Stimulated activated CD8-positive, alpha-beta memory T cell treated with anti-CD3 and anti-CD28 coated beads, Interleukin-12 subunit alpha, Interleukin-12 subunit beta, amount 100 ng/mL, for 1 hour (primary cell): ENCODE data around the gene MEST.
A peak's percentile ranks its signal among the peaks of the same experiment; 100 is the strongest.
"Not testable (repeated sequence)": the region's sequence is repeated elsewhere in the genome, so short reads cannot be mapped to it uniquely, and the experiment has no call there.

Experiments
- DNase-seq: peaks from one replicate; pipeline ENCODE4 v3.0.0-alpha.2; 2020; ENCODE audit warnings: low read depth

Gene MEST

GRCh38 chr7:130485734-130486113, 6.2 kb upstream of the MEST start:
- DNase-seq: no peak

GRCh38 chr7:130486114-130486953, 5.6 kb upstream of the MEST start:
- DNase-seq: peak; percentile 24

DNA sequence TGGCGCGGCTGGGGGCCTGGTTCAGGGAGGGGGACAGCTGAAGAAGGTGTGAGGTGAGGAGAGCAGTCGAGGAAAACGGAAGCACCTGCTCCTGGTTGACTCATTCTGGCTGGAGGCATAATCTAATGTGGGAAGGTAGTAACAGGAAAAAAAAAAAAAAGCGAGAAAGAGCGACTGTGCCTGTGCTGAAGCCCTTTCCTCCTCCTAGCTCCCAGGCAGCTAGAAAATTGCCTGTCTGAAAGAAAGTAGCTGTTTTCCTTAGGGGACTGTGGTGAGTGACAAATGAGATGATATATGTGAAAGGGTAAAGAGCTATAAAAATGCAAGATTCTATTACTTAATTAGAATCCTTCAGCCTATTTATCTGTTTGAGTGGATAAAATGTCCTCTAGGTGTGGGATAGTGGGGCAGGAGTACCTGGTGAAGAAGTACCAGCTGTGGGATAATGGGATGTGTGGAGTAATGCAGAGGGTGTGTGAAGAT, 4.9 kb upstream of the MEST start:
- DNase-seq: no peak

DNA sequence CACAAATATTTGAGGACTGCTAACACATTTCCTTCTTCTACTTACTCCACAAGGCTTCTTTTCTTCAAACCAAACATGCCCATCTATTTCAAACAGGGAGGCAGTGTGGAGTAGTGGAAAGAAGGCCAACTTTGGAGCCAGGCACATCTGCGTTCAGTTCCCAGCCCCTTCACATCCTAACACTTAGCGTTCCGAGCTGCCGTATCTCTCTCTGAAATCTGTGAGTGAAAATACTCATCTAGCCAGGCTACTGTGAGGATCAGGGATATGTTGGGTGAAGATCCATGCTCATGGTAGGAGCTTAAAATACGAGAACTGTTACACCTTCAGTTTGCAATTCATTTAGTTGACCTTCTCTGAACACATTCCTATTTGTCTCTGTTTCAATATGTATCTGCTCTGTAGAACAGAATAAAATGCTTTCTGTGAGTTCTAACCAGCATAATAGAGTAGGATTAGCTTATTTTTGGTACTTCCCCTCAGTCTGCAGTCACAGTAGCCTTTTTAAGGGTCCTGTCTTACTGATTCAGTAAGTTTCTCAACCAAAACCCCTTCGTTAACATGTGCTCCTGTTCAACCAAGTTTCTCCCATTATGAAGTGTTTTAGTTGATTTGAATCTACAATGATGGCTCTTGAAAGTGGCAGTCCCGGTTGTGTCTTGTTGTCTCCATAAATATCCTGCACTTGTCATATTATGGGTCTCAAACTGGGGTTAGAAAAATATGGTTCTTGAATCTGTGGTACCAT, 3.3 kb upstream of the MEST start:
- no peak for DNase-seq

GRCh38 chr7:130489140-130489983, 2.5 kb upstream of the MEST start:
- DNase-seq: no peak

- no peak for DNase-seq
These were observed 1.5 kb upstream of the MEST start for GRCh38 chr7:130490311-130490791.

DNA sequence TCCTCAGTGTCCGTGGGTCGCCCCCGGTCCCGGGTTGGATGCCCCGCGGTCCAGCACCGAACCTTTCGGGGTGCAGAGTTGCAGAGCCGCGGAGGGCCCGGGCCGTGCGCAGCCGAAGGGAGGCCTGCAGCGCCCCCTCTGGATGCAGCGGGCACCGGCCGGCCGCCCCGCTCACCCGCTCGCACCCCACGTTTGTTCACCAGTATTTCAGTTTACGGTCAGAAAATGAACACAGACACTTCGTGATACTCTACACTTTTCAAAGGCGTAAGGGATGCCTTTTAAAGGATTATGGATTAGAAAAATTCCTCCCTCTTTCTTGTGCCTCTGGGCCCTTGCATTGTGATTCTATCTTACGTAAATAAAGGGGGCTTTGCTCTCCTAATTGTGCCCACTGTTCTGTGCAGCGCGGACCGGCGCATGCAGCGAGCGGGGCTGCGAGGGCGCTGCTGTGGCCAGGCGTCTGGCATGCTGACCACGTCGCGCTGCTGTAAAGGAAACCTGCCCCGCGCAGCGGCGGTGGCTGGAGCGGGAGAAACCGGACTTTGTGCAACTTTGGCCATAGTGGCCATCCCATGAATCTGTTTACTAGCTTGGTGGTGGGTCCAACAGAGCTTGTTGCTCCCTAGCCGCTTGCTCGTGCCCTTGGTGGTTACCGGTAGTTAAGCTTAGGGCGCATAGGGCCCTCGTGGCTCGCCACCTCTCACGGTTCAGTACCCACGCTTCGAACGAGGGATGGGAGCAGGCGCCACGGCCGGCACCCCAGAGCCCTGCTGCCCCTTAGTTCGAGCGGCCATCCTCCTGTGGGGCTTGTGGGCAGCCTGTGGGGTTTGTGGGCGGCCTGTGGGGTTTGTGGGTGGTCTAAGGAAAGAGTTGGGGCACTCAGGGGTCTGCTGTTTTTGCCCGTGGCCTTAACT, 739 bp upstream of the MEST start:
- no peak for DNase-seq

DNA sequence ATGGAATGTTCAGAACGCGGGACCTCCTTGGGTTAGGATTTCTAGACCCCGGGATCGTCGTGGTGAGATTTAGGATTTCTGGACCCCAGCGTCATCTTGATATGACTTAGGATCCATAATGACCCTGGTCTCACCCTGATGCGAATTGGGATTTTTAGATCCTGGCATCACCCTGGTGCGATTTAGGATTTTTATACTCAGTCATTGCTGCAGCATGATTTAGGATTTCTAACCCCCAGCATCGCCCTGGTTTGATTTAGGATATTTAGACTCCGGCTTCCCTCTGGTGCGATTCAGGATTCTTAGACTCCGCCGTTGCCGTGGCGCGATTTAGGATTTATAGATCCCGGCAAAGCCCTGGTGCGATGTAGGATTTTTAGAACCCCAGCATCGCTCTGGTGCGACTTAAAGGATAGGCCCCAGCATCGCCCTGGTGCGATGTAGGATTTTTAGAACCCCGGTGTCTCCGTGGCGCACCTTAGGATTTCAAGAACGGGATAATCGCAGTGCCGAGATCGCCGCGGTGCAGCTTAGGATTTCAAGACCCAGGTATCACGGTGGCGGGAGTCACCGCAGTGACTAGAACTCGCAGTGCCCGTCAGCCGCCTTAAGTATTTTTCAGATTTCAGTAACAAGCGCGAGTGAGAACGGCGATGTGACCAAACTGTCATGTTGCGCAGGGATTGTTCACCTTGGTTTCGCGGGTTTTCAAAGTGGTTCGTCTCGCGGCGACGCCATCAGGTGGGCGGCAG, 814 bp downstream of the MEST start:
- DNase-seq: no peak

DNA sequence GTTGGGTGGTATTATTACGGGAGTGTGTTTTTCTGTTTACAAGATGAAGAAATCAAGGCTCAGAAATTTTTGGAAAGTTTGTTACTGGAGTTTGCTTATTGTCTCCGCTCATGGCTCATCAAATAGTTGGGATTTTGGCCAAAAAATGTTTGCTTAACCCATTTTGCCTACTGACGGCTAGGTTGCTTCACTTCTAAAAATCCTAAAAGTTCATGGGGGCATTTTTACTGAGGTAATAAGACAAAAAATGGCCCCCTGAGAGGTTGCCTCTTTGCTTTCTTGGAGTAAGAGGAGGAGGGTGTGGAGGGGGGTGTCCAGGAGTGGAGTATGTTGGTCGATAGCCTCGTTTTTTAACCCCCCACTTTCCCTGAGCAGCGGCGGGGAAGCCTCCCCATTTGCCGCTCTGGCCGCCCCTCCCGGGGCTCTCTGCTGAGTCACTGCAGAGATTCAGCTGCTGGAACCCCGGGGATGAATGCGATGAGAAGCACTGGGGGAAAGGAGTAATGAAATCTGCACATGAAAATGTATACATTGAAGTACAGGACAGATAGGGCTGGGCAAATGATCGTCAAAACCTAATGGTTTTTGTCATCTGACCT, 1.5 kb downstream of the MEST start:
- DNase-seq: no peak

GRCh38 chr7:130494431-130494858, 2.6 kb downstream of the MEST start:
- no peak for DNase-seq

GRCh38 chr7:130500463-130500862, 8.6 kb downstream of the MEST start:
- DNase-seq: no peak

DNA sequence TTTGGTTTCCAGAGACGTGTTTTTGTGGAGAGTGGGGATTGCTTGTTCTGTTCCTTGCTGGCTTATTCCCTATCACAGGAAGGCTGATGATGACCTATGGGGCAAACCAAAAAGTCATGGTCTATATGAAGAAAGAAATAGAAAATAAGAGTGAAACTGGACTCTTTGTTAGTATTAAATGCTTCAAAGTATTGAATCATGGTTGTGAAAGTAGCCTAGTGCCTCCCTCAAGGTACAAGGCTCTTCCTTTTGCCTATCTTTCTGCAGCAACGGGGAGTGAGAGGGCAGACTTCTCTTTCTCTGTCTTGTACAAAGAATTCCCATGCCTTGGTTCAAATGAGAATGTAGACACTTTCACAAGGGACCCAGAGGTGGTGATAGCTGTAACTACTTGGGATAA, 9.0 kb downstream of the MEST start:
- no peak for DNase-seq

- no peak for DNase-seq
These were observed 13.9 kb downstream of the MEST start for GRCh38 chr7:130505753-130506152.

- no peak for DNase-seq
These were observed 14.5 kb downstream of the MEST start for GRCh38 chr7:130506358-130506757.

DNA sequence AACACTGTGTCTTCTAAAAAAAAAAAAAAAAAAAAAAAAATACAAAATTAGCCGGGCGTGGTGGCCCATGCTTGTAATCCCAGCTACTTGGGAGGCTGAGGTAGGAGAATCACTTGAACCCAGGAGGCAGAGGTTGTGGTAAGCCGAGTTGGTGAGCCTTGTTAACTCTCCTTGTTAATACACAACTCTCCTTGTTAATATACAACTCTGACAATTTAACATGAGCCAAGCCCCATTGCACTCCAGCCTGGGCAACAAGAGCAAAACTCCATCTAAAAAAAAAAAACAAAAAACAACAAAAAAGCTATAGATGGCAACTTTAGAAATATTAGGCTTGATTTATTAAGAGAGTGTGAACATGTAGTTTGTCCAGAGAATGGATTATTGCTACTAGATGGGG, 20.2 kb downstream of the MEST start:
- DNase-seq: not testable (repeated sequence)

- DNase-seq: no peak
These were observed 21.6 kb downstream of the MEST start for GRCh38 chr7:130513447-130513846.

DNA sequence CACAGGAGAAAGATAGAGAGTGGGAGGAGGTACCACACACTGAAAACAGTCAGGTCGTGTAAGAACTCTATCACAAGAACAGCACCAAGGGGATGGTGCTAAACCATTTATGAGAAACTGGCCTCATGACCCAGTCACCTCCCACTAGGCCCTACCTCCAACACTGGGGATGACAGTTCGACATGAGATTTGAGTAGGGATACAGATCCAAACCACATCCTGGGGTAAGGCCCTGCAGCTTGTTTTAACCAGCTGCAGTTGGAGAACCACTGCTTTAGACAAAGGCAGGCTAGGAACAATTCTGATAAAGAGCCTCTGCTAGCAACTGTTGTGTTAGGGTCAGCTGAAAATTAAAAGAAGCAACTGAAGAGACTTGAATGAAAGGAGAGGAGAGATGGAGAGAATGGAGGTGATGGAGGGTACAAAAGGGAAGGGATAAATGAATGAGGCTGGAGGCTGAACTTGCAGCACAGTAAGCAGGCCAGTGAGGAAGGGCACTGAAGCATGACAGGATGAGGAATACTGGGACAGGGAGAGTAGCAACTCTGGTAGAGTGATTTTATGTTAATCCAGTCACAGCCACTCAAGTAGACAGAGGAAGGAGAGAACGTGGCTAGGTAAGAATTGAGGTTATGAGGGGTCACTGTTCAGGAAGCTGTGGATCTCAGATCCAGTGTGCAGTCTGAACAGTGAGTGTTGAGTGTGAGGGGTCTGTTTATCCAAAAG, 23.6 kb downstream of the MEST start:
- no peak for DNase-seq

DNA sequence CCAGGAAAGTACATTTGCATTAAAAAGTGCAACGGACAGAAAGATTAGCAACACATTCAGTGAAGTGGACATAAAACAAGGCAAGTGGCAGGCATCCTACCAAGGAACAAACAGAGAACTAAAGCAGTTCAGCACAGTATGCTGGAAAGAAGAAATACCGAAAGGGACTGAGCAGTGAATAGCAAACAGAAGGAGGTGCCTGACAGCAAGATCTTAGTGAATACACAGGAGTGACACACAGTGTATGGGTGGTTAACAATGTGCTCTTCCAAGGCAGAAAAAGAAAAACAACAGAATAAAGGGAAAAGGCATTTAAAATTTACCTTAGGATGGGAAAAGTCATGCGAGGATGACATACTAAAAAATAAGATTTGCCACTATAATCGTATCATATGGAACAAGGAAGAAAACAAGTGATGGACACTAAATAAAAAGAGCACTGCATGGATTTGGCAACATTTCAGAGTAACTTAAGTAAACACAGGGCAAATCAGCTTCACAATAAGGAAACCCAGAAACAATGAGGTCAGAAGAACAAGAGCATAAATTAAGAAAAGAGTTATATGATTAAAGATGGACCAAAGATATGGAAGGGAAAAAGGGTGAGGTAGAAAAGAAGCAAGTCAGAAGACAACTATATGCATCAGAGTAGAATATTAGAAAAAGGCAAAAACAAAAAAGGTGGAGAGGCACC, 29.5 kb downstream of the MEST start:
- no peak for DNase-seq
